Body of pancreas (tissue), 4 donors: ENCODE results near the gene B3GAT1.

Experiments
- POLR2A ChIP-seq, 3 donors: fragments of 450-650 bp; IDR thresholded peaks; one replicate each; pipeline ENCODE4 v1.6.1; 2016; ENCODE audit warnings: antibody characterized with exemption in 3 of 3, mild to moderate bottlenecking in 2 of 3
- TF ChIP-seq, protein P1 (sequence below), 7 experiments: fragments of 450-650 bp in 4 of 7; fragments of 200-600 bp in 3 of 7; sonication (generic) in 3 of 7; IDR thresholded peaks; one replicate each; pipeline ENCODE4 v1.5.1; 2016 to 2019; ENCODE audit warnings: antibody characterized with exemption in 7 of 7

DNA sequence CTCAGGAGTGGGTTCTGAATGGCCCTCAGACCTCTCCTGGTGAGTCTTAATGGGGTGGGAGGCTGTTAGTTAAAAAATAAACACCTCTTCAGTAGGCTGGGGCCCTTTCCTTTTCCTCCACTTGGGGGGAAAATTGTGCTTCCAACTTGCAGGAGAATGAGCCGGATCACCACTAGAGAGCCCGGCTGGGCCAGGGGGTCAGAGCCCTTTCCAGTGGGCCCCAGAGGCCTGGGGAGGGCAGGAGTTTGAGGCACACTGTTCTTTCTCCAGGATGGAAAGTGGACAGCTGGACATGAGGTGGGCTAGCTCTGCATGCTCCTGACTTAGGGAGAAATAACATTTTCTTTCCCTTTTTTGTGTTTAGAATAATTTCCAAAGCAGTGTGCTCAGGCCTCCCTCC lies 32.8 kb downstream of the B3GAT1 start:
- TF ChIP-seq, protein P1, sequence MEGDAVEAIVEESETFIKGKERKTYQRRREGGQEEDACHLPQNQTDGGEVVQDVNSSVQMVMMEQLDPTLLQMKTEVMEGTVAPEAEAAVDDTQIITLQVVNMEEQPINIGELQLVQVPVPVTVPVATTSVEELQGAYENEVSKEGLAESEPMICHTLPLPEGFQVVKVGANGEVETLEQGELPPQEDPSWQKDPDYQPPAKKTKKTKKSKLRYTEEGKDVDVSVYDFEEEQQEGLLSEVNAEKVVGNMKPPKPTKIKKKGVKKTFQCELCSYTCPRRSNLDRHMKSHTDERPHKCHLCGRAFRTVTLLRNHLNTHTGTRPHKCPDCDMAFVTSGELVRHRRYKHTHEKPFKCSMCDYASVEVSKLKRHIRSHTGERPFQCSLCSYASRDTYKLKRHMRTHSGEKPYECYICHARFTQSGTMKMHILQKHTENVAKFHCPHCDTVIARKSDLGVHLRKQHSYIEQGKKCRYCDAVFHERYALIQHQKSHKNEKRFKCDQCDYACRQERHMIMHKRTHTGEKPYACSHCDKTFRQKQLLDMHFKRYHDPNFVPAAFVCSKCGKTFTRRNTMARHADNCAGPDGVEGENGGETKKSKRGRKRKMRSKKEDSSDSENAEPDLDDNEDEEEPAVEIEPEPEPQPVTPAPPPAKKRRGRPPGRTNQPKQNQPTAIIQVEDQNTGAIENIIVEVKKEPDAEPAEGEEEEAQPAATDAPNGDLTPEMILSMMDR (IDR thresholded peaks at IDR 0.05): no peak
- TF ChIP-seq POLR2A (IDR thresholded peaks at IDR 0.05): no peak
